ENCODE data around the gene NADSYN1. TPM values are rescaled to one million over a fixed set of nuclear protein-coding genes. Genes with fewer than 3 reads are reported as not detected.

The NADSYN1 gene
- total RNA-seq, 1 donor from 2014 or later: 22.0 TPM

GRCh38 chr11:71485063-71485399, 32.0 kb downstream of the NADSYN1 start:
- intact Hi-C loops (cut with DNase I): no loop called here
- DNase-seq (ENCODE audit: low spot score): peak; percentile 63

- peak; percentile 7 for DNase-seq (ENCODE audit: low spot score)
- intact Hi-C loops (cut with DNase I): no loop called here
Observed at GRCh38 chr11:71485466-71485865, 32.5 kb downstream of the NADSYN1 start.

- peak; percentile 7 for DNase-seq (ENCODE audit: low spot score)
- intact Hi-C loops (cut with DNase I): no loop called here
Observed at GRCh38 chr11:71486320-71486719, 33.3 kb downstream of the NADSYN1 start.

GRCh38 chr11:71488681-71489270, 35.8 kb downstream of the NADSYN1 start:
- intact Hi-C loops (cut with DNase I): no loop called here
- peak; percentile 35 for DNase-seq (ENCODE audit: low spot score)

- peak; percentile 72 for DNase-seq (ENCODE audit: low spot score)
- intact Hi-C loops (cut with DNase I): no loop called here
Observed at GRCh38 chr11:71489311-71490043, 36.5 kb downstream of the NADSYN1 start.

GRCh38 chr11:71490044-71490730, 37.2 kb downstream of the NADSYN1 start:
- intact Hi-C loops (cut with DNase I): no loop called here
- peak; percentile 64 for DNase-seq (ENCODE audit: low spot score)

GRCh38 chr11:71490731-71491390, 37.9 kb downstream of the NADSYN1 start:
- peak; percentile 41 for DNase-seq (ENCODE audit: low spot score)
- intact Hi-C loops (cut with DNase I): no loop called here

GRCh38 chr11:71491531-71491930, 38.5 kb downstream of the NADSYN1 start:
- peak; percentile 39 for DNase-seq (ENCODE audit: low spot score)
- intact Hi-C loops (cut with DNase I): no loop called here

GRCh38 chr11:71491940-71492339, 38.9 kb downstream of the NADSYN1 start:
- intact Hi-C loops (cut with DNase I): no loop called here
- DNase-seq (ENCODE audit: low spot score): peak; percentile 43

GRCh38 chr11:71495286-71496230, 42.6 kb downstream of the NADSYN1 start:
- DNase-seq (ENCODE audit: low spot score): peak; percentile 20
- intact Hi-C loops (cut with DNase I): no loop called here

- intact Hi-C loops (cut with DNase I): no loop called here
- peak; percentile 35 for DNase-seq (ENCODE audit: low spot score)
Observed at GRCh38 chr11:71496421-71496820, 43.4 kb downstream of the NADSYN1 start.

GRCh38 chr11:71498091-71498490, 45.1 kb downstream of the NADSYN1 start:
- DNase-seq (ENCODE audit: low spot score): peak; percentile 50
- intact Hi-C loops (cut with DNase I): no loop called here

GRCh38 chr11:71499125-71499524, 46.1 kb downstream of the NADSYN1 start:
- peak; percentile 38 for DNase-seq (ENCODE audit: low spot score)
- intact Hi-C loops (cut with DNase I): no loop called here

GRCh38 chr11:71499546-71499945, 46.5 kb downstream of the NADSYN1 start:
- DNase-seq (ENCODE audit: low spot score): peak; percentile 65
- intact Hi-C loops (cut with DNase I): no loop called here

GRCh38 chr11:71500601-71501021, 47.6 kb downstream of the NADSYN1 start:
- intact Hi-C loops (cut with DNase I): no loop called here
- DNase-seq (ENCODE audit: low spot score): peak; percentile 82

GRCh38 chr11:71501071-71501985, 48.3 kb downstream of the NADSYN1 start:
- intact Hi-C loops (cut with DNase I): no loop called here
- peak; percentile 64 for DNase-seq (ENCODE audit: low spot score)

GRCh38 chr11:71502026-71502425, 49.0 kb downstream of the NADSYN1 start:
- DNase-seq (ENCODE audit: low spot score): peak; percentile 26
- intact Hi-C loops (cut with DNase I): no loop called here

GRCh38 chr11:71502871-71503435, 50.0 kb downstream of the NADSYN1 start:
- peak; percentile 58 for DNase-seq (ENCODE audit: low spot score)
- intact Hi-C loops (cut with DNase I): no loop called here
